ENCODE data around the gene PRTG. TPM values are rescaled to one million over a fixed set of nuclear protein-coding genes. Genes with fewer than 3 reads are reported as not detected.

The PRTG gene
- total RNA-seq, 1 donor from 2014 or later, result 19.4 TPM

GRCh38 chr15:55587321-55588069, 155.5 kb downstream of the PRTG start:
- H3K9me3 Mint-ChIP-seq (ENCODE audit: unreplicated experiment), result peaks cover 6% of the 10 kb centered on the region
- peak overlapping the region; percentile 77 for H3K27ac Mint-ChIP-seq (ENCODE audit: unreplicated experiment)
- peak overlapping the region; percentile 89 for H3K4me3 Mint-ChIP-seq (ENCODE audit: unreplicated experiment)

GRCh38 chr15:55586808-55587207, 156.1 kb downstream of the PRTG start:
- peaks cover 5% of the 10 kb centered on the region for H3K36me3 Mint-ChIP-seq (ENCODE audit: unreplicated experiment)
- no peak overlapping the region for H3K4me3 Mint-ChIP-seq (ENCODE audit: unreplicated experiment)
- peaks cover 4% of the 10 kb centered on the region for H3K4me1 Mint-ChIP-seq (ENCODE audit: low read depth, unreplicated experiment)
- H3K27ac Mint-ChIP-seq (ENCODE audit: unreplicated experiment), result no peak overlapping the region
- peaks cover 6% of the 10 kb centered on the region for H3K9me3 Mint-ChIP-seq (ENCODE audit: unreplicated experiment)
- DNase-seq, result no peak
- TF ChIP-seq, protein P1, sequence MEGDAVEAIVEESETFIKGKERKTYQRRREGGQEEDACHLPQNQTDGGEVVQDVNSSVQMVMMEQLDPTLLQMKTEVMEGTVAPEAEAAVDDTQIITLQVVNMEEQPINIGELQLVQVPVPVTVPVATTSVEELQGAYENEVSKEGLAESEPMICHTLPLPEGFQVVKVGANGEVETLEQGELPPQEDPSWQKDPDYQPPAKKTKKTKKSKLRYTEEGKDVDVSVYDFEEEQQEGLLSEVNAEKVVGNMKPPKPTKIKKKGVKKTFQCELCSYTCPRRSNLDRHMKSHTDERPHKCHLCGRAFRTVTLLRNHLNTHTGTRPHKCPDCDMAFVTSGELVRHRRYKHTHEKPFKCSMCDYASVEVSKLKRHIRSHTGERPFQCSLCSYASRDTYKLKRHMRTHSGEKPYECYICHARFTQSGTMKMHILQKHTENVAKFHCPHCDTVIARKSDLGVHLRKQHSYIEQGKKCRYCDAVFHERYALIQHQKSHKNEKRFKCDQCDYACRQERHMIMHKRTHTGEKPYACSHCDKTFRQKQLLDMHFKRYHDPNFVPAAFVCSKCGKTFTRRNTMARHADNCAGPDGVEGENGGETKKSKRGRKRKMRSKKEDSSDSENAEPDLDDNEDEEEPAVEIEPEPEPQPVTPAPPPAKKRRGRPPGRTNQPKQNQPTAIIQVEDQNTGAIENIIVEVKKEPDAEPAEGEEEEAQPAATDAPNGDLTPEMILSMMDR (IDR thresholded peaks at IDR 0.05; ENCODE audit: partially characterized antibody, unreplicated experiment), result no peak
- peaks cover 4% of the 10 kb centered on the region for H3K27me3 Mint-ChIP-seq (ENCODE audit: unreplicated experiment)

More at GRCh38 chr15:55587321-55588069, 155.5 kb downstream of the PRTG start:
- peaks cover 5% of the 10 kb centered on the region for H3K36me3 Mint-ChIP-seq (ENCODE audit: unreplicated experiment)
- TF ChIP-seq, protein P1 (IDR thresholded peaks at IDR 0.05; ENCODE audit: partially characterized antibody, unreplicated experiment), result no peak
- H3K4me1 Mint-ChIP-seq (ENCODE audit: low read depth, unreplicated experiment), result peaks cover 4% of the 10 kb centered on the region
- H3K27me3 Mint-ChIP-seq (ENCODE audit: unreplicated experiment), result peaks cover 4% of the 10 kb centered on the region
- DNase-seq, result peak; percentile 62

- H3K27ac Mint-ChIP-seq (ENCODE audit: unreplicated experiment), result no peak overlapping the region
- no peaks in the 10 kb centered on the region for H3K4me1 Mint-ChIP-seq (ENCODE audit: low read depth, unreplicated experiment)
- no peaks in the 10 kb centered on the region for H3K9me3 Mint-ChIP-seq (ENCODE audit: unreplicated experiment)
- H3K36me3 Mint-ChIP-seq (ENCODE audit: unreplicated experiment), result no peaks in the 10 kb centered on the region
- H3K4me3 Mint-ChIP-seq (ENCODE audit: unreplicated experiment), result no peak overlapping the region
- TF ChIP-seq, protein P1 (IDR thresholded peaks at IDR 0.05; ENCODE audit: partially characterized antibody, unreplicated experiment), result no peak
- no peak for DNase-seq
- no peaks in the 10 kb centered on the region for H3K27me3 Mint-ChIP-seq (ENCODE audit: unreplicated experiment)
Measured at GRCh38 chr15:55576943-55577342, 166.0 kb downstream of the PRTG start.

DNA sequence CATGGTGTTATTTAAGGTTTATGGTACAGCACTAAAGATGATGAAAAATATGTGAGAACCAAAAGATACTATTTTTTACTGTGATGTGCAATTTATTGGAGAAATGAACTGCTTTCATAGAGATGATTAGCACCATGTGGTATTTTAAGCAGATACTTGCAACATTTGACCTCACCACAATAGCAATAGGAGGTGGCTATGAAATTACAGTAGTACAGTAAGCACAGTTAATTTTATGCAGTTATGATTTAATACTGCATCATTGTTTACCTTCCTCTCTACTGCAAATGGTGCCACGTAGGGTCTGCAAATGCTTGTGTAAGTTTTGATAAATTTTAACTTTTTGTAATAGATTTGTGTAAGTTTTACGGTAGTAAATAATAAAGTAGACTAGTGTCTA, 168.9 kb downstream of the PRTG start:
- H3K9me3 Mint-ChIP-seq (ENCODE audit: unreplicated experiment), result no peaks in the 10 kb centered on the region
- no peak overlapping the region for H3K4me3 Mint-ChIP-seq (ENCODE audit: unreplicated experiment)
- H3K27ac Mint-ChIP-seq (ENCODE audit: unreplicated experiment), result no peak overlapping the region
- no peaks in the 10 kb centered on the region for H3K27me3 Mint-ChIP-seq (ENCODE audit: unreplicated experiment)
- H3K36me3 Mint-ChIP-seq (ENCODE audit: unreplicated experiment), result peaks cover 9% of the 10 kb centered on the region
- no peaks in the 10 kb centered on the region for H3K4me1 Mint-ChIP-seq (ENCODE audit: low read depth, unreplicated experiment)
- no peak for DNase-seq
- TF ChIP-seq, protein P1 (IDR thresholded peaks at IDR 0.05; ENCODE audit: partially characterized antibody, unreplicated experiment), result no peak

DNA sequence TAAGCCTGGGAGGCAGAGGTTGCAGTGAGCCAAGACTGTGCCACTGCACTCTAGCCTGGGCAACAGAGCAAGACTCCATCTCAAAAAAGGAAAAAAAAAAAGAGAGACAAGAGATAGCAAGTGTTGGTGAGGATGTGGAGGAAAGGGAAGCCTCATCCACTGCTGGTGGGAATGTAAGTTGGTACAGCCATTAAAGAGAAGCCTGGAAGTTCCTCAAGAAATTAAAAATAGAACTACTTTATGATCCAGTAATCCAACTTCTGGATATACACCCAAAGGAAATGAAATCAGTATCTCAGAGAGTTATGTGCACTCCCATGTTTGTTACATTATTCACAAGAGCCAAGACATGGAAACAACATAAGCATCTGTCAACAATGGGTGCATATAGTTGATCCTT, 169.7 kb downstream of the PRTG start:
- no peaks in the 10 kb centered on the region for H3K27me3 Mint-ChIP-seq (ENCODE audit: unreplicated experiment)
- no peaks in the 10 kb centered on the region for H3K4me1 Mint-ChIP-seq (ENCODE audit: low read depth, unreplicated experiment)
- H3K4me3 Mint-ChIP-seq (ENCODE audit: unreplicated experiment), result no peak overlapping the region
- no peaks in the 10 kb centered on the region for H3K9me3 Mint-ChIP-seq (ENCODE audit: unreplicated experiment)
- TF ChIP-seq, protein P1 (IDR thresholded peaks at IDR 0.05; ENCODE audit: partially characterized antibody, unreplicated experiment), result no peak
- H3K27ac Mint-ChIP-seq (ENCODE audit: unreplicated experiment), result no peak overlapping the region
- no peak for DNase-seq
- peaks cover 9% of the 10 kb centered on the region for H3K36me3 Mint-ChIP-seq (ENCODE audit: unreplicated experiment)

All from glutamatergic neuron (in vitro differentiated cells).